DMS79 treated with DMSO at 0.1 percent for 48 hours (cell line): Measurements from ENCODE around the gene PLB1.

Experiments used
- DNase-seq: peaks from one replicate; lab custom pipeline; 2025; lab: John Stamatoyannopoulos, UW

Gene PLB1

DNA sequence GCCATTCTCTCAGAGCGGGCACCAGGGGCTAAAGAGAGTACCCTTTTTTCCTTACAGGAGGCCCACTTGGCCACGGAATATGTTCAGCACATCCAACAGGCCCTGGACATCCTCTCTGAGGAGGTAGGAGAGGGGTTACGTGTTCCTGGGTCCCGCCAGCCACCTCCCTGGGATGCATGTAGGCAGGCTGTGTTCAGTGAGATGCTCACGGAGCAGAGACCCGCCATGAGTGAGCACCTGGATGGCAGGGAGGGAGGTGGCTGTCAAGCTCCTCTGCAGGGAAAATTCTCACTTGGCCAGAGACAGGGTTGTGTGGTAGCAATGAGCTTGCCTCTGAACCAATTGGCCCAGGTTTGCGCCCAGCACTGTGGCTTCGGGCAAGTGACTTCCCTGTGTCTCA is 132.6 kb downstream of the PLB1 start:
- no peak for DNase-seq

GRCh38 chr2:28628987-28629386 is 133.1 kb downstream of the PLB1 start:
- DNase-seq: no peak

DNA sequence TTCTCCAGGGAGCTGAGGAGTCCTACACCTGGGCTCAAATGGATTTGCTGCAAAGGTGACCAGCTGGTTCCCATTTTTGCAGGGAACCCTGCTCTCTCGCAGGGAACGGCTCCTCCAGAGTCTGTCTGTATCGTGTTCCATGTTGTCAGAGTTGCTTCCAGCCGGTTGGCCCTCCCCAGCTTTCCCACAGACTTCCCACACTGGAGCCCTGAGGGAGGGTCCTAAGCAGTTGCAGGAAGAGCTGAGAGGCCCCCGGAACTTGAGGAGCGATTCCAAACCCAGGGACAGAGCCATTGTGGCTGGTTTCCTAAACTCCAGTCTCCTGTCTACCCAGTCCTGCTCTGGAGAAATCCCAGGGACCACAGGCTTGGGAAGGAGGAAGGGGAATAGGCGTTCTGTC is 134.1 kb downstream of the PLB1 start:
- no peak for DNase-seq

GRCh38 chr2:28630341-28630740 is 134.5 kb downstream of the PLB1 start:
- DNase-seq: no peak

DNA sequence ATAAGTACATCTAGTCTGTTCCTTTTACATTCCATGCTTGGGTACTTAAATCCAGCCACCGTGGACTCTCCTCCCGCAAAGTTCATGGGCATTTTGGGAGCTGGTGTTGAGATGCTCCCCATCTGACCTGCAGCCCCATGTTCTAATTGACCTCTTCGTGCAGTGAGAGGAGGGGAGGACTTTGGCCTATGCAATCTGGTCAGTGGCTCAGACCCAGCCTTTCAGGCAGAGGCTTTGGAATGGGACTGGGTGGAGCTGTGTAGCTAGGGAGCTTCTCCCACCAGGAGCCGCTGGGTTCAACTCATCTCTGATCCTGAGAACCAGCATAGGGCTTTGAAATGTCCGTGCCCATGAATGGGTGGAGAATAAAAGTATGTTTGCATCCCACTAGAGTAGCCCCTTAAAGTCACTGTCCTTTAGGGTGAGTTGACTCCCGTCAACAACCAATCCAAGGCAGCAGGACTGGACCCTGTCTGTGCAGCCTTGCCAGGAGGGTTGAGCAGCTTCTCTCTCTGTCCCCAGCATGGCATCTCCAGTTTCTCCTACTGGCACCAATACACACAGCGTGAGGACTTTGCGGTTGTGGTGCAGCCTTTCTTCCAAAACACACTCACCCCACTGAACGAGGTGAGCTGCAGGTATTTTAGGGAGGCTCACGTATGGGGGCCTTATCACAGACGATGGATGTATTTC is 135.8 kb downstream of the PLB1 start:
- no peak for DNase-seq

DNA sequence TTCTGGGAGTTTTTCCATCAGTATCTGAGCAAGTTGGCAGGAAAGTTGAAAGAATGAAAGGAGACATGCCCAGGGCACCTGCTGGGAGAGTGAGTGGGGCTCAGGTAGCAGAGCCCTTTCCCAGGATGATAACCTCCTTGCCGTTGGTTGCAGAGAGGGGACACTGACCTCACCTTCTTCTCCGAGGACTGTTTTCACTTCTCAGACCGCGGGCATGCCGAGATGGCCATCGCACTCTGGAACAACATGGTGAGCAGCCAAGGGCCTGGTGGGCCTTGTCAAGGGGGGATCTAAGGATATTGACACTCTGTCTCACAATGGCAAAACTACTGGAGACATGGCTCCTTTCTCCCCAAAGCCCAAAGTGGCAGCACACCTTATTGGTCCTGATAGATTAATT is 136.9 kb downstream of the PLB1 start:
- no peak for DNase-seq

DNA sequence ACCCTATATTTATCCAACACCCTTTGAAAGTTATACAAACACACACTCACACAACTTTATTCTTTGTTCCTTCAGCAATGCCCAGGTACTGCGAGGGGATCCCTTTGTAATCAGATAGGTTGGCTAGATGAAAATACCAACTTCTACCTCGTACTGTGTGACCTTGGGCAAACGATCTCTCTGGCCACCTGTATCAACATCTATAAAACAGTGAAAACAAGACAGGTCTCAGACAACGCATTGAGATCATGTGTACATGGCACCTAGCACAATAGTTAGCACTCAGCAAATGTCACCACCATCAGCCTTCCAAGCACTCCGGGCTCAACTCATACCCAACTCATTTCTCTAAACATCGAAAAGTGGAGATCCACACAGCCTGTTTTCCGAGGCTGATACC is 137.3 kb downstream of the PLB1 start:
- DNase-seq: no peak

DNA sequence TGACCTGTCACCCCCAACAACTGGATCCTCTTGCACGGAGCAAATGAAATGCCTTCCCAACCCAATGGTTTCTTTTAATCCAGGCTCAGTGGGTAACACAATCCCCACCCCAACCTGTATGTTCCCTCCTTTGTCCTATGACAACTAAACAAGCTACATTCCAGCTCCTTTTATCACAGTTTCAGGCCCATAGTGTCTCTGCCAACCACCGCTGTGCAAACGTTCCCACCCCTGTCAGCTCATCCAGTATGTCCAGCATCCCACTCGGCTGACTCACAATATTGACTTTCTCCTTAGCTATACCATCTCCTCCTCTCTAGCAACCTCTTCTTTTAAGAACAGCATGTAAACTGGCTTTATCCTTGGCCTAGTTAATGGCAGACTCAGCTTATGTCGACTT is 137.9 kb downstream of the PLB1 start:
- DNase-seq: no peak

- DNase-seq: no peak
Measured at GRCh38 chr2:28635191-28635611, 139.3 kb downstream of the PLB1 start.

GRCh38 chr2:28636491-28636890 is 140.6 kb downstream of the PLB1 start:
- DNase-seq: no peak

- DNase-seq: no peak
Measured at GRCh38 chr2:28637066-28638047, 141.5 kb downstream of the PLB1 start.

GRCh38 chr2:28638102-28638501 is 142.2 kb downstream of the PLB1 start:
- no peak for DNase-seq

GRCh38 chr2:28639092-28639691 is 143.3 kb downstream of the PLB1 start:
- DNase-seq: no peak

- no peak for DNase-seq
Measured at GRCh38 chr2:28639836-28640235, 144.0 kb downstream of the PLB1 start.

GRCh38 chr2:28640260-28640907 is 144.5 kb downstream of the PLB1 start:
- no peak for DNase-seq

GRCh38 chr2:28640908-28641300 is 145.0 kb downstream of the PLB1 start:
- no peak for DNase-seq

- DNase-seq: no peak
Measured at GRCh38 chr2:28642796-28643195, 146.9 kb downstream of the PLB1 start.

GRCh38 chr2:28643327-28643726 is 147.5 kb downstream of the PLB1 start:
- no peak for DNase-seq

DNA sequence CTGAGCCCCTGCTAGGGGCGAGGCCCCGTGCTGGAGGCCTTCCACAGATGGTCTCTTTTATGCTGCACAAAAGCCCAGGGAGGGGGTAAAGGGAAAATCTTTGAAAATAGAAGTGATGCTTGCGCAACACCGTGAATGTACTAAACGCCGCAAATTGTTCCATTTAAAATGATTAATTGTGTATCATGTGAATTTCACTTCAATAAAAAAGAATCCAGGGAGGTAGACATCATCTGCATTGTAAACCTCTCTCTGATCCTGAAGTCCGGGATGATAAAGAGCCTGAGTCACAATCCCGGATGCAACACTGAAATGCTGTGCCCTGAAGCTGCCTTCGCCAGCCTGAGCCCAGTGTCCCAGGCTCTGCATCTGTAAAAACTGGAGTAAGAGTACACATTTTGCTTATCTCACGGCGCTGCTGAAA is 148.1 kb downstream of the PLB1 start:
- DNase-seq: no peak

GRCh38 chr2:28644760-28645159 is 148.9 kb downstream of the PLB1 start:
- DNase-seq: no peak

DNA sequence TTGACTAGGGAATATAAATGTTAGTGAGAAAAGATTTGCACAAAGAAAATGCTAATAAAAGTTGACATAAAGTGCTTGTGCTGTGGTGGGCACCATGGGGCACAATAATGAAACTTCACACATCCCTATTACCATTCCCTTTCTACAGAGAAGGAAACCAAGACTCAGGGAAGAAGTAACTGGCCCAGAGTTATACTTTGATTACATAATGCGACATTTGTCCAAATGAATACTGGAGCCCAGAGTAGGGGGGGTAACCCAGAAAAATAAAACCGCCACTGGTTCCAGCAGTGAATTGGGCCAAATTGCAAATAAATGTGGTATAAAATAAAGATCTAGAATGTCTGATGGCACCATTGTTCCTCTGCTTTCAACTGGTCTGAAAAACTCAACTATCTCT is 149.7 kb downstream of the PLB1 start:
- no peak for DNase-seq

DNA sequence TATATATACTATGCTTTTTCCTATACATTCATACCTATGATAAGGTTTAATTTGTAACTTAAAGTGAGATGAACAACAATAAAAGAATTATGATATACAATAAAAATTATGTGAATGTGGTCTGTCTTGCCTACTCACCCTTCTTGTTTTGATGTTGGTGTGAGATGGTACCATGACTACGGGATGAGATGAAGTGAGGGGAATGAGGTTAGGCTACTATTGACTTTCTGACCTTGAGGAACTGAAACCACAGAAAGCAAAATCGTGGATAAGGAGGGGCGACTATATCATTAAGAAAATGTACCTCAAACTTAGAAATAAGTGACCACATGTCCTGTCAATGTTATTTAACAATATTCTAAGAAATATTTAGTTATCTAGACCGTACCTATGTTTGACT is 151.8 kb downstream of the PLB1 start:
- no peak for DNase-seq
